ENCODE data around the gene STARD9. TPM values are rescaled to one million over a fixed set of nuclear protein-coding genes. Genes with fewer than 3 reads are reported as not detected.

STARD9 gene
- total and polyA plus RNA-seq, 2 of the 13 experiments (the other 11 are each of a cell fraction or from before 2014, with no cell fraction given), result 5.3 to 7.5 TPM

- TF ChIP-seq ATF4 (CRISPR knock-in tag; IDR thresholded peaks at IDR 0.05) (no peak), ZNF788 (CRISPR knock-in tag; IDR thresholded peaks at IDR 0.05; ENCODE audit: borderline replicate concordance) (peak; percentile 32; the same call in 1 of the 2 replicates), PHF5A (CRISPR knock-in tag; IDR thresholded peaks at IDR 0.05; ENCODE audit: low read depth, unreplicated experiment) (no peak), SNRNP70 (IDR thresholded peaks at IDR 0.05; ENCODE audit: low read depth, low read length) (no peak), SP5 (CRISPR knock-in tag; IDR thresholded peaks at IDR 0.05; ENCODE audit: borderline replicate concordance, low read depth) (peak; percentile 92), ZNF605 (CRISPR knock-in tag; IDR thresholded peaks at IDR 0.05) (0 out of 2 replicates have a peak, but pooled peaks have one; percentile 38), ATM (IDR thresholded peaks at IDR 0.05; ENCODE audit: borderline replicate concordance) (no peak), ZGPAT (CRISPR knock-in tag; IDR thresholded peaks at IDR 0.05) (peak; percentile 85), ZBTB7B (CRISPR knock-in tag; IDR thresholded peaks at IDR 0.05) (no peak), YEATS2 (CRISPR knock-in tag; IDR thresholded peaks at IDR 0.05; ENCODE audit: borderline replicate concordance) (peak; percentile 70; the same call in 1 of the 2 replicates), ZNF773 (CRISPR knock-in tag; IDR thresholded peaks at IDR 0.05; ENCODE audit: borderline replicate concordance) (0 out of 2 replicates have a peak, but pooled peaks have one; percentile 38)
- TF ChIP-seq, protein P1, sequence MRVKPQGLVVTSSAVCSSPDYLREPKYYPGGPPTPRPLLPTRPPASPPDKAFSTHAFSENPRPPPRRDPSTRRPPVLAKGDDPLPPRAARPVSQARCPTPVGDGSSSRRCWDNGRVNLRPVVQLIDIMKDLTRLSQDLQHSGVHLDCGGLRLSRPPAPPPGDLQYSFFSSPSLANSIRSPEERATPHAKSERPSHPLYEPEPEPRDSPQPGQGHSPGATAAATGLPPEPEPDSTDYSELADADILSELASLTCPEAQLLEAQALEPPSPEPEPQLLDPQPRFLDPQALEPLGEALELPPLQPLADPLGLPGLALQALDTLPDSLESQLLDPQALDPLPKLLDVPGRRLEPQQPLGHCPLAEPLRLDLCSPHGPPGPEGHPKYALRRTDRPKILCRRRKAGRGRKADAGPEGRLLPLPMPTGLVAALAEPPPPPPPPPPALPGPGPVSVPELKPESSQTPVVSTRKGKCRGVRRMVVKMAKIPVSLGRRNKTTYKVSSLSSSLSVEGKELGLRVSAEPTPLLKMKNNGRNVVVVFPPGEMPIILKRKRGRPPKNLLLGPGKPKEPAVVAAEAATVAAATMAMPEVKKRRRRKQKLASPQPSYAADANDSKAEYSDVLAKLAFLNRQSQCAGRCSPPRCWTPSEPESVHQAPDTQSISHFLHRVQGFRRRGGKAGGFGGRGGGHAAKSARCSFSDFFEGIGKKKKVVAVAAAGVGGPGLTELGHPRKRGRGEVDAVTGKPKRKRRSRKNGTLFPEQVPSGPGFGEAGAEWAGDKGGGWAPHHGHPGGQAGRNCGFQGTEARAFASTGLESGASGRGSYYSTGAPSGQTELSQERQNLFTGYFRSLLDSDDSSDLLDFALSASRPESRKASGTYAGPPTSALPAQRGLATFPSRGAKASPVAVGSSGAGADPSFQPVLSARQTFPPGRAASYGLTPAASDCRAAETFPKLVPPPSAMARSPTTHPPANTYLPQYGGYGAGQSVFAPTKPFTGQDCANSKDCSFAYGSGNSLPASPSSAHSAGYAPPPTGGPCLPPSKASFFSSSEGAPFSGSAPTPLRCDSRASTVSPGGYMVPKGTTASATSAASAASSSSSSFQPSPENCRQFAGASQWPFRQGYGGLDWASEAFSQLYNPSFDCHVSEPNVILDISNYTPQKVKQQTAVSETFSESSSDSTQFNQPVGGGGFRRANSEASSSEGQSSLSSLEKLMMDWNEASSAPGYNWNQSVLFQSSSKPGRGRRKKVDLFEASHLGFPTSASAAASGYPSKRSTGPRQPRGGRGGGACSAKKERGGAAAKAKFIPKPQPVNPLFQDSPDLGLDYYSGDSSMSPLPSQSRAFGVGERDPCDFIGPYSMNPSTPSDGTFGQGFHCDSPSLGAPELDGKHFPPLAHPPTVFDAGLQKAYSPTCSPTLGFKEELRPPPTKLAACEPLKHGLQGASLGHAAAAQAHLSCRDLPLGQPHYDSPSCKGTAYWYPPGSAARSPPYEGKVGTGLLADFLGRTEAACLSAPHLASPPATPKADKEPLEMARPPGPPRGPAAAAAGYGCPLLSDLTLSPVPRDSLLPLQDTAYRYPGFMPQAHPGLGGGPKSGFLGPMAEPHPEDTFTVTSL (CRISPR knock-in tag; IDR thresholded peaks at IDR 0.05; ENCODE audit: borderline replicate concordance), result 0 out of 2 replicates have a peak, but pooled peaks have one; percentile 70
- TF ChIP-seq, protein P2, sequence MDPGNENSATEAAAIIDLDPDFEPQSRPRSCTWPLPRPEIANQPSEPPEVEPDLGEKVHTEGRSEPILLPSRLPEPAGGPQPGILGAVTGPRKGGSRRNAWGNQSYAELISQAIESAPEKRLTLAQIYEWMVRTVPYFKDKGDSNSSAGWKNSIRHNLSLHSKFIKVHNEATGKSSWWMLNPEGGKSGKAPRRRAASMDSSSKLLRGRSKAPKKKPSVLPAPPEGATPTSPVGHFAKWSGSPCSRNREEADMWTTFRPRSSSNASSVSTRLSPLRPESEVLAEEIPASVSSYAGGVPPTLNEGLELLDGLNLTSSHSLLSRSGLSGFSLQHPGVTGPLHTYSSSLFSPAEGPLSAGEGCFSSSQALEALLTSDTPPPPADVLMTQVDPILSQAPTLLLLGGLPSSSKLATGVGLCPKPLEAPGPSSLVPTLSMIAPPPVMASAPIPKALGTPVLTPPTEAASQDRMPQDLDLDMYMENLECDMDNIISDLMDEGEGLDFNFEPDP (CRISPR knock-in tag; conservative IDR thresholded peaks at IDR 0.05), result no peak
- TF ChIP-seq, protein P3, sequence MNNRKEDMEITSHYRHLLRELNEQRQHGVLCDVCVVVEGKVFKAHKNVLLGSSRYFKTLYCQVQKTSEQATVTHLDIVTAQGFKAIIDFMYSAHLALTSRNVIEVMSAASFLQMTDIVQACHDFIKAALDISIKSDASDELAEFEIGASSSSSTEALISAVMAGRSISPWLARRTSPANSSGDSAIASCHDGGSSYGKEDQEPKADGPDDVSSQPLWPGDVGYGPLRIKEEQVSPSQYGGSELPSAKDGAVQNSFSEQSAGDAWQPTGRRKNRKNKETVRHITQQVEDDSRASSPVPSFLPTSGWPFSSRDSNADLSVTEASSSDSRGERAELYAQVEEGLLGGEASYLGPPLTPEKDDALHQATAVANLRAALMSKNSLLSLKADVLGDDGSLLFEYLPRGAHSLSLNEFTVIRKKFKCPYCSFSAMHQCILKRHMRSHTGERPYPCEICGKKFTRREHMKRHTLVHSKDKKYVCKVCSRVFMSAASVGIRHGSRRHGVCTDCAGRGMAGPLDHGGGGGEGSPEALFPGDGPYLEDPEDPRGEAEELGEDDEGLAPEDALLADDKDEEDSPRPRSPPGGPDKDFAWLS (CRISPR knock-in tag; IDR thresholded peaks at IDR 0.05; ENCODE audit: borderline replicate concordance), result no peak
- TF ChIP-seq, protein P4, sequence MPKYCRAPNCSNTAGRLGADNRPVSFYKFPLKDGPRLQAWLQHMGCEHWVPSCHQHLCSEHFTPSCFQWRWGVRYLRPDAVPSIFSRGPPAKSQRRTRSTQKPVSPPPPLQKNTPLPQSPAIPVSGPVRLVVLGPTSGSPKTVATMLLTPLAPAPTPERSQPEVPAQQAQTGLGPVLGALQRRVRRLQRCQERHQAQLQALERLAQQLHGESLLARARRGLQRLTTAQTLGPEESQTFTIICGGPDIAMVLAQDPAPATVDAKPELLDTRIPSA (CRISPR knock-in tag; IDR thresholded peaks at IDR 0.05; ENCODE audit: borderline replicate concordance), result peak; percentile 88; the same call in 1 of the 2 replicates
Measured at GRCh38 chr15:42575188-42576039, at the start of gene STARD9 (continued).
